Inflammatory macrophage (primary cell): Measurements from ENCODE around the gene SUMO3.

Experiments
- DNase-seq, 2 donors: peaks; one replicate each; pipeline ENCODE4 v3.0.0-alpha.2; 2020 to 2022

The SUMO3 gene

GRCh38 chr21:44828362-44829056, 10.6 kb upstream of the SUMO3 start:
- no peak for DNase-seq

- DNase-seq = peak; percentile 23 to 57
Measured at GRCh38 chr21:44823179-44823660, 5.4 kb upstream of the SUMO3 start.

- DNase-seq = no peak
Measured at GRCh38 chr21:44822484-44823178, 4.8 kb upstream of the SUMO3 start.

GRCh38 chr21:44820851-44821250, 3.0 kb upstream of the SUMO3 start:
- no peak for DNase-seq

- no peak for DNase-seq
Measured at GRCh38 chr21:44819283-44820243, 1.7 kb upstream of the SUMO3 start.

GRCh38 chr21:44818640-44819011, 764 bp upstream of the SUMO3 start:
- DNase-seq = no peak

GRCh38 chr21:44817506-44817880, 369 bp downstream of the SUMO3 start:
- peak; percentile 91 to 95 for DNase-seq

- no peak for DNase-seq
Measured at GRCh38 chr21:44816761-44817505, 929 bp downstream of the SUMO3 start.

GRCh38 chr21:44815852-44816628, 1.8 kb downstream of the SUMO3 start:
- DNase-seq = no peak

GRCh38 chr21:44815225-44815624, 2.6 kb downstream of the SUMO3 start:
- DNase-seq = no peak

GRCh38 chr21:44814498-44815023, 3.3 kb downstream of the SUMO3 start:
- DNase-seq = no peak

GRCh38 chr21:44813727-44814126, 4.1 kb downstream of the SUMO3 start:
- DNase-seq = no peak

GRCh38 chr21:44813149-44813548, 4.7 kb downstream of the SUMO3 start:
- DNase-seq = no peak

- DNase-seq = no peak
Measured at GRCh38 chr21:44812640-44813039, 5.2 kb downstream of the SUMO3 start.

- DNase-seq = no peak
Measured at GRCh38 chr21:44810779-44811178, 7.1 kb downstream of the SUMO3 start.

- DNase-seq = no peak
Measured at GRCh38 chr21:44805859-44806258, 12.0 kb downstream of the SUMO3 start.

- DNase-seq = no peak
Measured at GRCh38 chr21:44805226-44805625, 12.6 kb downstream of the SUMO3 start.

GRCh38 chr21:44804762-44805161, 13.1 kb downstream of the SUMO3 start:
- no peak for DNase-seq

GRCh38 chr21:44803651-44804050, 14.2 kb downstream of the SUMO3 start:
- no peak for DNase-seq

- DNase-seq = no peak
Measured at GRCh38 chr21:44802396-44803153, 15.3 kb downstream of the SUMO3 start.
